IMR-90 (cell line): ENCODE data around the gene ARPC5. TPM values are rescaled to one million over a fixed set of nuclear protein-coding genes. Genes with fewer than 3 reads are reported as not detected.

Experiments used
- ATAC-seq: fragments of 200-7000 bp; cut with Tn5 transposase; 2 replicates; pipeline ENCODE4 v1.9.1; 2020; ENCODE audit warnings: low read depth, mild to moderate bottlenecking, moderate library complexity
- BruUV-seq: library from RNA; stranded (reverse); fragments of 400-500 nt; replicated peaks from 2 replicates; lab custom pipeline; 2021; lab: Mats Ljungman, UMichigan
- CTCF ChIA-PET: fragments of 300-600 bp; formaldehyde crosslinking; extraction: SDS; loops from one replicate; lab custom pipeline; 2021; ENCODE audit warnings: antibody characterized with exemption; lab: Yijun Ruan, JAX
- POLR2A ChIA-PET: fragments of 300-600 bp; sonication (Branson Sonifier 250); formaldehyde crosslinking; loops from one replicate; lab custom pipeline; 2022; ENCODE audit warnings: antibody characterized with exemption; ENCODE audit not compliant: unreplicated experiment; lab: Charles Lee
- DNase-seq: peaks from one replicate; pipeline ENCODE4 v3.0.0; 2013
- H2AFZ ChIP-seq: replicated peaks from 2 replicates; pipeline ENCODE3; 2013; ENCODE audit warnings: low read length, mild to moderate bottlenecking; ENCODE audit not compliant: poor library complexity
- H2AK5ac ChIP-seq: 2 replicates; pipeline ENCODE4 v1.6.1; 2013; ENCODE audit warnings: low read depth, low read length, inconsistent platforms
- H2AK9ac ChIP-seq: replicated peaks from 2 replicates; pipeline ENCODE3; 2013; ENCODE audit warnings: mild to moderate bottlenecking, low read depth, low read length, moderate library complexity; ENCODE audit not compliant: poor library complexity
- H2BK120ac ChIP-seq: 2 replicates; pipeline ENCODE4 v1.6.1; 2013; ENCODE audit warnings: low read depth, low read length, inconsistent platforms
- H2BK15ac ChIP-seq: 3 replicates; pipeline ENCODE4 v1.6.1; 2013; ENCODE audit warnings: low read depth, low read length, inconsistent platforms
- H2BK20ac ChIP-seq: 2 replicates; pipeline ENCODE4 v1.6.1; 2013; ENCODE audit warnings: low read depth, mild to moderate bottlenecking, inconsistent platforms, low read length, moderate library complexity
- H2BK5ac ChIP-seq: 2 replicates; pipeline ENCODE4 v1.6.1; 2013; ENCODE audit warnings: mild to moderate bottlenecking, low read depth, low read length, inconsistent platforms; ENCODE audit not compliant: poor library complexity, severe bottlenecking
- H3K14ac ChIP-seq: replicated peaks from 2 replicates; pipeline ENCODE4 v1.6.1; 2013; ENCODE audit warnings: low read depth, low read length, inconsistent platforms
- H3K18ac ChIP-seq: 2 replicates; pipeline ENCODE4 v1.6.1; 2013; ENCODE audit warnings: low read depth, low read length, control low read depth
- H3K23ac ChIP-seq: 2 replicates; pipeline ENCODE4 v1.6.1; 2013; ENCODE audit warnings: low read depth, low read length, inconsistent platforms
- H3K27ac ChIP-seq: 2 replicates; pipeline ENCODE4 v1.5.1; 2013; ENCODE audit warnings: mild to moderate bottlenecking, control low read depth, low read length; ENCODE audit not compliant: insufficient read depth
- H3K27me3 ChIP-seq: 2 replicates; pipeline ENCODE4 v1.6.1; 2013; ENCODE audit warnings: low read length; ENCODE audit not compliant: control insufficient read depth, insufficient read depth
- H3K36me3 ChIP-seq: 2 replicates; pipeline ENCODE4 v1.6.1; 2013; ENCODE audit warnings: low read length, mixed read lengths; ENCODE audit not compliant: control insufficient read depth, insufficient read depth
- H3K4ac ChIP-seq: 2 replicates; pipeline ENCODE4 v1.6.1; 2013; ENCODE audit warnings: low read depth, low read length, inconsistent platforms
- H3K4me1 ChIP-seq: 2 replicates; pipeline ENCODE4 v1.6.1; 2013; ENCODE audit warnings: low read length, mixed read lengths; ENCODE audit not compliant: control insufficient read depth, insufficient read depth
- H3K4me2 ChIP-seq: 2 replicates; pipeline ENCODE4 v1.6.1; 2013; ENCODE audit warnings: low read depth, mild to moderate bottlenecking, control low read depth, low read length, moderate library complexity
- H3K4me3 ChIP-seq: 2 replicates; pipeline ENCODE4 v1.5.1; 2013; ENCODE audit warnings: low read depth, mild to moderate bottlenecking, control low read depth, low read length, moderate library complexity; ENCODE audit not compliant: insufficient read depth
- H3K56ac ChIP-seq: 2 replicates; pipeline ENCODE4 v1.6.1; 2013; ENCODE audit warnings: low read length, inconsistent platforms; ENCODE audit not compliant: insufficient read depth; ENCODE audit errors: extremely low read depth
- H3K79me1 ChIP-seq, 2 experiments: 2 replicates each; pipeline ENCODE4 v1.6.1; 2013; ENCODE audit warnings: low read length in 2 of 2, inconsistent platforms in 1 of 2, low read depth in 1 of 2
- H3K9ac ChIP-seq: 2 replicates; pipeline ENCODE4 v1.6.1; 2013; ENCODE audit warnings: low read depth, low read length, control low read depth
- H3K9me1 ChIP-seq: 2 replicates; pipeline ENCODE4 v1.6.1; 2013; ENCODE audit warnings: low read length, inconsistent platforms; ENCODE audit not compliant: insufficient read depth
- H3K9me3 ChIP-seq: 2 replicates; pipeline ENCODE4 v1.6.1; 2013; ENCODE audit warnings: low read length; ENCODE audit not compliant: control insufficient read depth, insufficient read depth
- H4K20me1 ChIP-seq: 2 replicates; pipeline ENCODE4 v1.6.1; 2013; ENCODE audit warnings: low read length, inconsistent platforms; ENCODE audit not compliant: insufficient read depth
- H4K5ac ChIP-seq: 2 replicates; pipeline ENCODE4 v1.6.1; 2013; ENCODE audit warnings: mild to moderate bottlenecking, low read depth, low read length, control low read depth
- H4K8ac ChIP-seq, 2 experiments: 2 replicates each; pipeline ENCODE4 v1.6.1; 2013; ENCODE audit warnings: low read depth in 2 of 2, low read length in 2 of 2, control low read depth in 1 of 2, inconsistent platforms in 1 of 2
- H4K91ac ChIP-seq: 2 replicates; pipeline ENCODE4 v1.6.1; 2013; ENCODE audit warnings: low read depth, low read length, inconsistent platforms; ENCODE audit not compliant: insufficient read depth
- POLR2A ChIP-seq: IDR thresholded peaks from 2 replicates; pipeline ENCODE4 v1.6.1; 2012; ENCODE audit warnings: mild to moderate bottlenecking, low read depth, low read length
- RAD21 ChIP-seq: IDR thresholded peaks from 2 replicates; pipeline ENCODE4 v1.6.1; 2012; ENCODE audit warnings: low read length, improper control_type of control experiment
- RCOR1 ChIP-seq: IDR thresholded peaks from 2 replicates; pipeline ENCODE4 v1.6.1; 2012; ENCODE audit warnings: mild to moderate bottlenecking, low read length, improper control_type of control experiment; ENCODE audit not compliant: insufficient replicate concordance
- WGBS, 2 experiments: methylation state at CpG; one replicate each; pipeline versions ENCODE4 v1.1.5 to v1.1.7; 2013; ENCODE audit warnings: missing lambda C conversion rate in 2 of 2; ENCODE audit not compliant: insufficient read length in 1 of 2; ENCODE audit errors: extremely low coverage in 2 of 2; 5-methylcytosine and 5-hydroxymethylcytosine counted together
- dilution Hi-C: fragments of 300-500 bp; cut with HindIII; formaldehyde crosslinking; loops from one replicate; pipeline ENCODE4 v1.14.3; 2018; ENCODE audit warnings: low sequenced_read_pairs; ENCODE audit not compliant: unreplicated experiment
- in situ Hi-C: fragments of 300-500 bp; cut with MboI; formaldehyde crosslinking; loops from 3 replicates; pipeline ENCODE4 v1.14.3; 2019; ENCODE audit warnings: low sequenced_read_pairs, inconsistent platforms, mixed read lengths
- intact Hi-C: fragments of 100-400 bp; cut with micrococcal nuclease; formaldehyde crosslinking; loops from 2 replicates; pipeline ENCODE4 v1.10.0; 2022
- polyA plus RNA-seq, 3 experiments: library from polyadenylated mRNA; depleted of rRNA; stranded (reverse); fragments of >200 nt; gene quantifications; 2 replicates each; pipeline ENCODE4 v1.2.3, GENCODE V29; 2012; ENCODE audit warnings: low replicate concordance in 1 of 3
- total RNA-seq: library from RNA; depleted of rRNA; stranded (reverse); fragments of >200 nt; gene quantifications from 2 replicates; pipeline ENCODE4 v1.2.3, GENCODE V29; 2012

Gene ARPC5
- total and polyA plus RNA-seq, 2 of the 4 experiments (the other 2 are of a cell fraction) = 132 to 212 TPM

DNA sequence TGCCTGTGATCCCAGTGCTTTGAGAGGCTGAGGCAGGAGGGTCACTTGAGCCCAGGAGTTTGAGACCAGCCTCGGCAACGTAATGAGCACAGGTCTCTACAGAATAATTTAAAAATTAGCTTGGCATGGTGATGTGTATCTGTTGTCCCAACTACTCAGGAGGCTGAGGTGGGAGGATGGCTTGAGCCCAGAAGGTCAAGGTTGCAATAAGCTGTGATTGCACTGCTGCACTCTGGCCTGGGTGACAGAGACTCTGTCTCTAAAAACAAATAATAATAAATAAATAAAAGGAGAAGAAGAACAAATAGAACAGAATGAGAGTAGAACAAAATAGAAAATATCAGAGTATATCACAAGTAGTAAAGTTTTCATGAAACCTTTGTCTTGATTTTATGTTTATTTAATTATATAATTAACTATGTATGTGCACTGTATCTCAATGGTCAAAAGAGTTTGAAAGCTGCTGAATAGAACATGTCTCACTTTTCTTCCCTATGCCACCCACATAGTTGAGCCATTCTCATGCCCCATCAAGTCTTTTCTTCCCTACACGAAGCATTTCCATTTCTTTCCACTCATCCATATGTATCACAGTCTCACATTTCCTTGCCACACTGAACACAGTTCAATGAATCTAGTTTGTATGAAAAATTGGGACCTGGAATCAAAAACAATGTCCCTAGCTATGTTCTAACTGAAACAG is 40.5 kb upstream of the ARPC5 start:
- WGBS, 2 experiments = 83% methylated on average over 2 of the region's 3 CpGs; no CpG with 5 or more reads in 1 of the 2 experiments
- H4K5ac ChIP-seq = no peak overlapping the region
- H3K4me1 ChIP-seq = no peaks in the 10 kb centered on the region; the same call in 1 of the 2 replicates
- no peaks in the 10 kb centered on the region for H3K36me3 ChIP-seq
- H3K4me3 ChIP-seq = no peak overlapping the region
- no TSS peak for BruUV-seq
- H4K20me1 ChIP-seq = no peaks in the 10 kb centered on the region
- no peak overlapping the region for H2BK120ac ChIP-seq
- H3K4me2 ChIP-seq = no peak overlapping the region
- no peak overlapping the region for H2BK5ac ChIP-seq
- in situ Hi-C loops (no loop called here), dilution Hi-C loops (no loop called here), intact Hi-C loops (no loop called here)
- no peak overlapping the region for H3K23ac ChIP-seq
- peaks cover 0 to 4% of the 10 kb centered on the region in 2 experiments; a peak in 2 of 4 replicates for H3K79me1 ChIP-seq
- no peak overlapping the region for H2BK15ac ChIP-seq
- H4K8ac ChIP-seq = no peak overlapping the region
- H3K27me3 ChIP-seq = no peaks in the 10 kb centered on the region
- no peak overlapping the region for H2AK5ac ChIP-seq
- H3K9me3 ChIP-seq = no peaks in the 10 kb centered on the region
- no peak overlapping the region for H3K4ac ChIP-seq
- no peak overlapping the region for H2AK9ac ChIP-seq
- H4K91ac ChIP-seq = no peak overlapping the region
- no peak for ATAC-seq
- no peaks in the 10 kb centered on the region for H3K9me1 ChIP-seq
- no peak overlapping the region for H3K9ac ChIP-seq
- ChIA-PET CTCF (interaction anchor here (1.4 to 2.4 kb wide), 2 partner anchors 9 to 21 kb away, joined by 4 to 8 read pairs; no protein-coding TSS in a partner anchor), POLR2A (no interaction called here)
- H3K14ac ChIP-seq = no peak overlapping the region
- no peak for TF ChIP-seq RCOR1
- no peak for TF ChIP-seq RAD21
- no peak for TF ChIP-seq POLR2A
- H2BK20ac ChIP-seq = no peak overlapping the region
- H2AFZ ChIP-seq = no peak overlapping the region
- DNase-seq = no peak
- H3K56ac ChIP-seq = no peak overlapping the region
- H3K18ac ChIP-seq = no peak overlapping the region
- no peak overlapping the region for H3K27ac ChIP-seq
